Endometrial microvascular endothelial cells (primary cell): ENCODE data around the gene KRT84. TPM values are rescaled to one million over a fixed set of nuclear protein-coding genes. Genes with fewer than 3 reads are reported as not detected.

Source experiments
- in situ Hi-C: cut with HindIII; loops from 2 replicates; pipeline ENCODE4 v1.10.0; 2017; ENCODE audit warnings: low sequenced_read_pairs, low pct_unique_long_range_greater_than_20kb; ENCODE audit errors: inconsistent ontology term
- total RNA-seq: library from RNA; depleted of rRNA; stranded (reverse); fragments of >200 nt; gene quantifications from one replicate; pipeline ENCODE4 v1.2.3, GENCODE V29; 2015; ENCODE audit errors: inconsistent ontology term

Gene KRT84
- total RNA-seq, 1 donor from 2014 or later = not detected

- in situ Hi-C loops = no loop called here
Measured at GRCh38 chr12:52332381-52332780, 53.1 kb downstream of the KRT84 start.

- in situ Hi-C loops = no loop called here
Measured at GRCh38 chr12:52331833-52332232, 53.6 kb downstream of the KRT84 start.

- in situ Hi-C loops = no loop called here
Measured at GRCh38 chr12:52331039-52331438, 54.4 kb downstream of the KRT84 start.

- in situ Hi-C loops = no loop called here
Measured at GRCh38 chr12:52327830-52328500, 57.5 kb downstream of the KRT84 start.

Other genes starting within 250 kb of the KRT84 start
- 6.2 TPM for gene KRT80, start 193.6 kb downstream of the KRT84 start, total RNA-seq
- gene KRT7, start 152.4 kb downstream of the KRT84 start, total RNA-seq = 495 TPM
- gene KRT86, start 111.0 kb downstream of the KRT84 start, total RNA-seq = not detected
- gene KRT81, start 94.1 kb downstream of the KRT84 start, total RNA-seq = not detected
- gene KRT83, start 64.3 kb downstream of the KRT84 start, total RNA-seq = not detected
- gene KRT85, start 18.2 kb downstream of the KRT84 start, total RNA-seq = not detected
- not detected for gene KRT82, start 20.7 kb upstream of the KRT84 start, total RNA-seq
- not detected for gene KRT75, start 48.7 kb upstream of the KRT84 start, total RNA-seq
- not detected for gene KRT6B, start 66.5 kb upstream of the KRT84 start, total RNA-seq
- gene KRT6C, start 88.2 kb upstream of the KRT84 start, total RNA-seq = not detected
- not detected for gene KRT6A, start 107.6 kb upstream of the KRT84 start, total RNA-seq
- not detected for gene KRT5, start 134.7 kb upstream of the KRT84 start, total RNA-seq
- gene KRT71, start 167.5 kb upstream of the KRT84 start, total RNA-seq = not detected
- gene KRT74, start 188.2 kb upstream of the KRT84 start, total RNA-seq = not detected
- not detected for gene KRT72, start 215.8 kb upstream of the KRT84 start, total RNA-seq
- gene KRT73, start 232.9 kb upstream of the KRT84 start, total RNA-seq = not detected